Measurements from ENCODE around the gene RPRD2.
"Not testable (repeated sequence)": the region's sequence is repeated elsewhere in the genome, so short reads cannot be mapped to it uniquely, and the experiment has no call there.

RPRD2 gene

GRCh38 chr1:150389650-150390049 lies 25.7 kb downstream of the RPRD2 start:
- no peak for DNase-seq (ENCODE audit: low read depth)

GRCh38 chr1:150392627-150393026 lies 28.7 kb downstream of the RPRD2 start:
- no peak for DNase-seq (ENCODE audit: low read depth)

DNA sequence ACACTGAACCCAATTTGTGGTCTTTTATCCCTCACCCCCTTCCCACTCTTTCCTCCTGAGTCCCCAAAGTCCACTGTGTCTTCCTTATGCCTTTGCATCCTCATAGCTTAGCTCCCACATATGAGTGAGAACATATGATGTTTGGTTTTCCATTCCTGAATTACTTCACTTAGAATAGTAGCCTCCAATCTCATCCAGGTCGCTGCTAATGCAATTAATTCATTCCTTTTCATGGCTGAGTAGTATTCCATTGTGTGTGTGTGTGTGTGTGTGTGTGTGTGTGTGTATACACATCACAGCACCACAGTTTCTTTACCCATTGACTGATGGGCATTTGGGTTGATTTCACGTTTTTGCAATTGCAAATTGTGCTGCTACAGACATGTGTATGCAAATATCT lies 31.2 kb downstream of the RPRD2 start:
- DNase-seq (ENCODE audit: low read depth), result not testable (repeated sequence)

GRCh38 chr1:150397392-150398032 lies 33.6 kb downstream of the RPRD2 start:
- DNase-seq (ENCODE audit: low read depth), result no peak

DNA sequence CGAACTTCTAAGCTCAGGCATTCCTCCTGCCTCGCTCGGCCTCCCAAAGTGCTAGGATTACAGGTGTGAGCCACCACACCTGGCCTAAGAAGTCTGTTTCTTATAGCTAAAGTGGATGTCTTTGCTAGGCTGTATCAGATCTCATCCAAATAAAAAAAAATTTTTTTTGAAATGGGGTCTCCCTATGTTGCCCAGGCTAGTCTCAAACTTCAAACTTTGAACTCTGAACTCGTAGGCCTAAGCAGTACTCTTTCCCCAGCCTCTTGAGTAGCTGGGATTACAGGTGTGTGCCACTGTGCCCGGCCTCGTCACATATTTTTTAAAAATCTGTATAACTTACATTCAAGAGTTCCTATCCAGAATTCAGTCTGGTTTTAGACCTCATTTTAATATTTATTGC lies 40.5 kb downstream of the RPRD2 start:
- DNase-seq (ENCODE audit: low read depth), result no peak

- no peak for DNase-seq (ENCODE audit: low read depth)
Measured at GRCh38 chr1:150405660-150406059, 41.7 kb downstream of the RPRD2 start.

DNA sequence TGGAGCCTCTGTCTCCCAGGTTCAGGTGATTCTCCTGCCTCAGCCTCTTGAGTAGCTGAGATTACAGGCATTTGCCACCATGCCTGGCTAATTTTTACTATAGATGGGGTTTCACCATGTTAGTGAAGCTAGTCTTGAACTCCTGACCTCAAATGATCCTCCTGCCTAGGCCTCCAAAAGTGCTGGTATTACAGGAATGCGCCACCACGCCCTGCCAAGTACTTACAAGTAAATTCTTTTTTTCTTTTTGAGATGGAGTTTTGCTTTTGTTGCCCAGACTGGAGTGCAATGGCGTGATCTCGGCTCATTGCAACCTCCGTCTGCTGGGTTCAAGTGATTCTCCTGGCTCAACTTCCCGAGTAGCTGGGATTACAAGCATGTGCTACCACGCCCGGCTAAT lies 42.5 kb downstream of the RPRD2 start:
- no peak for DNase-seq (ENCODE audit: low read depth)

- DNase-seq (ENCODE audit: low read depth), result no peak
Measured at GRCh38 chr1:150407330-150407729, 43.4 kb downstream of the RPRD2 start.

GRCh38 chr1:150408800-150409199 lies 44.9 kb downstream of the RPRD2 start:
- no peak for DNase-seq (ENCODE audit: low read depth)

- no peak for DNase-seq (ENCODE audit: low read depth)
Measured at GRCh38 chr1:150409504-150410362, 45.8 kb downstream of the RPRD2 start.

- DNase-seq (ENCODE audit: low read depth), result no peak
Measured at GRCh38 chr1:150410582-150411101, 46.7 kb downstream of the RPRD2 start.

DNA sequence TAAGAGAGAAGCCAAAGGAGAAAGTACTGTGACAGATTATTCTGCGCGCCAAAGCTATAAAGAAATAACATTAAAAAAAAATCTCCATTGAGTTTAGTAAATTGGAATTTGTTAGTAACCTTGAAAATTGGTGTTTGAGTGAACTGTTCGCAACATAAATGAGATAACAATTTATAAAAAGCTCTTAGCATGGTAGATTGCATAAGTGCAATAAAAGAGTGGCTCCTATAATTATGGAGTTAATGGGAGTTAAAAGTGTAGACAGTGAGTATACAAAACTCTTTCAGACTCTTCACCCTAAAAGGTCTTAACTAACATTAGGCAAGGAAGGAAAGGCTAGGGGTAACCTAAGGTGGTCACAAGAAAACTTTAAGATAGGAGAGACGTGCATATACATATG lies 50.6 kb downstream of the RPRD2 start:
- no peak for DNase-seq (ENCODE audit: low read depth)

- no peak for DNase-seq (ENCODE audit: low read depth)
Measured at GRCh38 chr1:150415800-150416199, 51.9 kb downstream of the RPRD2 start.

DNA sequence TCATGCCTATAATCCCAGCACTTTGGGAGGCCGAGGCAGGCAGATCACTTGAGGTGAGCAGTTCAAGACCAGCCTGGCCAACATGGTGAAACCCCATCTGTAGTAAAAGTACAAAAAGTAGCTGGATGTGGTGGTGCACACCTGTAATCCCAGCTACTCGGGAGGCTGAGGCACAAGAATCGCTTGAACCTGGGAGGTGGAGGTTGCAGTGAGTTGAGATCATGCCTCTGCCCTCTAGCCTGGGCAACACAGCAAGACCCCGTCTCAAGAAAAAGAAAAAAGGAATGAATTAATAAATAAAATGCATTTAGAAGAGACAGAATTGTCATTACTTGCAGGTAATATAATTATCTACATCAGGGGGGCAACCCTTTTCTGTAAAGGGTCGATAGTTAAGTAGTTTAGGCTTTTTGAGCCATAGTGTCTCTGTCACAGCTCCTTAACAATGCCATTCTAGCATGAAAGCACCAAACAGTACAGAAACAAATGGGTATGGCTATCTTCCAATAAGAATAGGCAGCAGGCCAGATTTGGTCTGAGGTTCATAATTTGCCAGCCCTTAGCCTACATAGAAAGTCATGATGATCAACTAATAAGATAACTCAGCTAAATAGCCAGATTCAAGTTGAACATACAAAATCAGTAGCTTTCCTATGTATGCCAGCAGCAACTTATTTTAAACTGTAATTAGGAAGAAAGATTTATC lies 56.8 kb downstream of the RPRD2 start:
- DNase-seq (ENCODE audit: low read depth), result no peak

GRCh38 chr1:150422541-150422940 lies 58.6 kb downstream of the RPRD2 start:
- no peak for DNase-seq (ENCODE audit: low read depth)

GRCh38 chr1:150429805-150430204 lies 65.9 kb downstream of the RPRD2 start:
- no peak for DNase-seq (ENCODE audit: low read depth)

GRCh38 chr1:150441121-150441520 lies 77.2 kb downstream of the RPRD2 start:
- no peak for DNase-seq (ENCODE audit: low read depth)

GRCh38 chr1:150444232-150444631 lies 80.3 kb downstream of the RPRD2 start:
- DNase-seq (ENCODE audit: low read depth), result no peak

- no peak for DNase-seq (ENCODE audit: low read depth)
Measured at GRCh38 chr1:150456146-150456647, 92.2 kb downstream of the RPRD2 start.

DNA sequence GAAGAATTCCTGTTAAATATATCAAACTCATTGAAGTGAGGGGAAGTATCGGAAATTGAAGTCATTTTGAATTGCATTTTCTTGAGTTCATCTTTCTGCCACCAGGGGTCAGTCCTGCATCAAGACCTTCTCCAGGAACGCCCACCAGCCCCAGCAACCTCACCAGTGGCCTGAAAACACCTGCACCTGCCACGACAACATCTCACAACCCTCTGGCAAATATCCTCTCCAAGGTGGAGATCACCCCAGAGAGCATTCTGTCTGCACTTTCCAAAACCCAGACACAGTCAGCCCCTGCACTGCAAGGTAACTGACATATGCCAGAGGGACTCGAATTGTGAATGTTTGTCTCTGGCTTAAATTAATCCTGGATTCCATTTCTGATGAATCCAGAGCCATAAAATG lies 100.5 kb downstream of the RPRD2 start:
- DNase-seq (ENCODE audit: low read depth), result peak; percentile 23

GRCh38 chr1:150466964-150467363 lies 103.0 kb downstream of the RPRD2 start:
- no peak for DNase-seq (ENCODE audit: low read depth)

GRCh38 chr1:150469291-150469690 lies 105.3 kb downstream of the RPRD2 start:
- no peak for DNase-seq (ENCODE audit: low read depth)
